GM19324 (cell line): ENCODE data around the gene ADGRD1.

Source experiments
- ATAC-seq: cut with Tn5 transposase; IDR thresholded peaks from one replicate; pipeline ENCODE4 v1.9.1; 2021; ENCODE audit warnings: mild to moderate bottlenecking, moderate library complexity; ENCODE audit not compliant: unreplicated experiment, low FRiP score

The ADGRD1 gene

DNA sequence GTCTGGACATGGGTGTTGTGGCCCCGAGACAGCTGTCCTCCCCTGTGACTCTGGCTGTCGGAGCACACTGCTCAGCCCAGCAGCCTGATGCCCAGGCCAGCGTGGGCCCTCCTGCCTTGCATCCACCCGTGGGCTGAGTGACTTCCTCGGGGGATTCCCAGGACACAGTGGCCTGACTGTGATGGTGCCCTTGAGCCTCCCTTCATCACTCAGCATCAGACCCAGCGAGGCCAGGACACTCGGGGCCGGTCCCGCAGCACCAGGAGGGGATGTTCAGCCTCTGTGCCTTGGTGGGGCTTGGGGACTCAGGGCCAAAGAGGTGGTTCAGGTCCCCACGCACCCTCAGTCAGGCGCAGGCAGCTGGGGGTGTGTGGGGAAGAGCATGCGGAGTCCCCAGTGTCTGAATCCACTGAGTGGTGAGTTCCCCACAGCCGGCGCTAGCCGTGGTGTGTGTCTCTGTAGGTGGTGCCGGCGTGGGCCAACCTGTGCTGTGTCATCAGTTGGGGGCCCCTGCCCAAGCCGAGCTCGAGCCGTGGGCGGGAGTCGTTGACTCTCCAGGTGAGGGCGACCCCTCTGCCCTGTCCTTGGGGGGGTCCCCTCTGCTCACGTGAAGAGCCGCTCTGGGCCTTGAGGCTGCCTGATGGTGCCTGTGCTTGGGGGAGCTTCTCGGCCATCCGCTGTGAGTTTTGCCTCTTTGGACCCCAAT is 185.8 kb downstream of the ADGRD1 start:
- ATAC-seq: no peak

DNA sequence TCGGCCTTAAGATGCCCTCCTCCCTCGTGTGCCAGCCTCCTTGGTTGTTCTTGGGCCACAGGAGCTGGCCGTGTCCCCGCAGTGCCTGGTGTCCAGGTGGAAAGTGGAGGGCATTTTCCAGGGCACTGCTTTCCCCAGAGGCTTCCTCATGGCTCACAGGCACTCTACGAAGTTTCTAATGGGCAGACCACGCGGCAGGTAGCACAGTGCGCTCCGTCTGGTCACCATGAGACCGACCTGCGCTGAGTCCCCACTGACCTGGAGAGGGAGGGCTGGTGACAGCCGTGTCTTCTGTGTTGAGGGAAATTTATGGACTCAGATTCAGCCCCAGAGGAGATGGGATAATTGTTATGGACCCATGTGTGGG is 186.3 kb downstream of the ADGRD1 start:
- no peak for ATAC-seq

DNA sequence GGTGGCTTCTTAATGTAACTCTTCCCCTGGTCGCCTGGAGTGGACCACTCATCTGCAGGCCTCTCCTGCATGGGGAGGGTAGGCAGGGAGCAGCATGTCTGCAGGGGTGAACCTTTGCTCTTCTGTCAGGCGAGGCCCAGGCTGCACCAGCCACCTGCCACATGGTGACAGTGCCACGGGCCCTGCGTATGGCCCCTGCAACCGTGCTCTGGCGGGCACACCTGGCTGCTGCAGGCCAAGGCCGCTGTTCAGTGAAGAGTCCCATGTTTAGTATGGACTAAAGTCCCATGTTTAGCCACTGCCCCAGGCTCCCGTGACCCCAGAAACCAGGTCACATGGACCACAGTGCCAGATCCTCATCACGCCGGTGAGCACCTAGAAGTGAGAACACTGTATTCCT is 187.0 kb downstream of the ADGRD1 start:
- no peak for ATAC-seq

DNA sequence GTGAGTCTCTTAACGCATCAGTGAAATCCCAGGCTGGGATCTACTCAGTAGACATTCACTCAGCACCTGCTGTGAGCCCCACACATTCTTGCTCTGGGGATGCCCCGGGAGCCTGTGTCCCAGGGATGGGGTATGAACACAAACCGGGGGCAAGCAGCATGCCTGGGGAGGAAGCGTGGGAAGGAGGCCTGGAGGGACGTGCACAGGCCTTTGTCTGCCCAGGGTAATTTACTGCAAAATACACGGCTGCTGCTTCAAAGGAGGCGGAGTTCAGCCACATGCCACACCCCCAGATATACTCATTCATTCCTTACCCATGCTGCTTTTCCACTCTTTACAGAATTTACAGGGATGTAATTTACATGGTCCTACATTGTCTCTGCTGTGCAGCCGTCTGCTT is 187.8 kb downstream of the ADGRD1 start:
- no peak for ATAC-seq

DNA sequence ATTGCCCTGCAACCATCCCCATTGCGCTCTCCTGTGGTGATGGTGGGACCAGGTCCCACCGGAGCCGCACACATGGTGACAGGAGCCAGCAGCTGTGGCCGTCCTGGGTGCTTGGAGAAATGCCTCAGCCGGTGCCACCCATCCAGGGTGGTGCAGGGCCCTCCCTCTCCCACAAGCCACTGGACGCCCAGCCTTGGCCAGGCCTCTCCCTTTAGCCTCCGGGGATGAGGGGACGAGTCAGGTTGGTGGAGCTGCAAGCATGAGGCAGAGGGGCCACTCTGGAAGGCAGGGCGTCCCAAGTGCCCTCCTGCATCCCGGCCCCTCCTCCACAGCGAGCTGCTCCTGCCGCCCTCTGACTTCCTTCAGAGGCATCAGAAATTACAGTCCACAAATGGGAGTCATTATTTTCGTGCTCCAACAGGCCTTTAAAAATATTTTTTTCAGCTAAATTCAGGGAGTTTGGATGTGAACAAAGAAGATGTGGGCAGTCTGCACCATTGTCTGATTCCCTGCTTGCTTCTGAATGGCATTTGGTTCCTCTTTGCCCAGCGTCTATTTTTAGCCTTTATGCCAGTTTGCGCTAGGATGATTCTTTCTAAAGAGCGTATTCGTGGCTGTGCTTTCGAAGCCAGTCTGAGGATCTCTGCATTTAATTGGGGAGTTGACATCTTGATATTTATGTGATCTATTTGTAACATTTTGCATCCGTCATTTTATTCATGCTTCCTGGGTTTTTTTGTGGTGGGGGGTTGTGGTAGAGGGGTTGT is 189.4 kb downstream of the ADGRD1 start:
- ATAC-seq: no peak

DNA sequence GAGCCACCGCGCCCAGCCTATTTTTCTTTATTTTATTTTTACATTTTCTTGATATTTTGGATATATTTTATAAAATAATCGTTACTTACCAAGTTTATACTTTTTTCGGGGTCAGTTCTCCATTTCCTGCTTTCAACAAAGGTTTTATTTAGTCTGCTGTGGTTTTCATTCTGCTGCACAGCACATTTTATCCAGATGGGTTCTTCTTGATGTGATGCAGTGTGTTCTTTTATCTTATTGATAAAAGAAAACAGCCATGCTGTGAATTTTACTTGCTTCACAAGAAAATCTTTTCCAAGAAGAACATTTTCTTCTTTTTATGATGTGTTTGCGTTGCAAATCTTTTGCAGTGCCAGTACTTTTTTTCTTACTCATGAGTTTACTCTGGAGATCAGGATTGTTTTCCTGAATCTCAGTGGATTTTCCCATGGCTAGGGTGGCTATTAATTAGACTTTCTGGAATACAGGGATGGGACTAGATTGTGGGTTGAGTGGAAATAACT is 192.5 kb downstream of the ADGRD1 start:
- ATAC-seq: no peak

DNA sequence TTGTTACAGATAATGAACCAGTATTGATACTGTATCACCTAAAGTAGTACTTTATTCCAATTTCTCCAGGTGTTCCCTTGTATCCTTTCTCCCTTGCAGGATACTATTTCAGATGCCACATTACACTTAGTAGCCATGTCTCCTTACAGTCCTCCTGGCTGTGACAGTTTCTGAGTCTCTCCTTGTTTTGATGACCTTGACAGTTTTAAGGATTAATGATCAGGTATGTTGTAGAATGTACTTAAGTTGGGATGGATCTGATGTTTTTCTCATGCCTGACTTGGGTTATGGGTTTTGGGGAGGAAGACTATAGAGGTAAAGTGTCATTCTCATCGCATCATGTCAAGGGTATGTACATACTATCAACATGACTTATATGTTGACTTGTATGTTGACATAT is 193.6 kb downstream of the ADGRD1 start:
- ATAC-seq: no peak

DNA sequence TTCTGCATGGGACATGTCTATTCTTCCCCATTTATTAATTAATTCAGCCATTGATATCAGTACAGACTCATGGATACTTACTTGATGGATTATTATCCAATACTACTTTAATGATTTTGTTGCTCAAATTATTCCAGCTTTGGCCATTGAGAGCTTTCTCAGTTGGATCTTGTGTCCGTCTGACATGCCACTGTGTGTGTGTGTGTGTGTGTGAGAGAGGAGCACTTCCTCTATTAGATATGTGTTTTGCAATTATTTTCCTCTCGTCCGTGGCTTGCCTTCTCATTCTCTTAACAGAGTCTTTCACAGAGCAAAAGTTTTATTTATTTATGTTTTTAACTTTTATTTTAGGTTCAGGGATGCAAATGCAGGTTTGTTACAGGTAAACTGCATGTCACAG is 194.2 kb downstream of the ADGRD1 start:
- no peak for ATAC-seq

DNA sequence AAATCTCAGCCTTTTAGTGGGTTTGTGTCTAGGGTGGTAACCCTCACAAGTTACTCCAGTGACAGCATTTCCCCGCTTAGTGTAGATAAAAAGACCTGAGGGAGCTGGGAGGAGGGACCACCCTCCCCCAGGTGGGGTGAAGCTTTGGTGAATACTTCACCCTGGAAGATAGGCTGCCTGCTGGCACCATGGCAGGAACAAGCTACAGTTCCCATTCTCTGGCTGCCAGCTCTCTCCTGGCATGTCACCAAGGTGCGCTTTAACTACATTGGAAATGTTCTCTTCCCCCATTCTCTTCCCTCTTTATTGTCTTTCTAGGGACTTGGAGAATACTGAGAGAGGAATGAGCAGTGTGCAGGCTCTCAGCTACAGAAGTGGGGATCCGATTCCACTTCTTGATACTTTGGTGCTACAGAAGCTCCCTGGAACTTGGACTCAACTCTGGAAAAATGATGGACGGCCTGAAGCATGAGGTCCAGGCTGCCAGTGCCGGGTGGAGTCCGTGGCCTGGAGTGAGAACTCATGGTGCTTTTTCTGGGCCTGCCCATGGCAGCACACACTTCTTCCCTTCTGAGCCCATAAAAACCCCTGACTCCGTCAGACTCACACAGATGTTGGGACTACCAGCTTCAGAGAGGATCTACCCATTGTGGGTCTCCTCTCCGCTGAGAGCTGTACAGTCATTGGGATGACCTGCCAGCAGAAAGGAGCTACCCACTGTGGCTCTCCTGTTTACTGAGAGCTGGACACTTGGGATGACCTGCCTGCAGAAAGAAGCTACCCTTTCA is 198.0 kb downstream of the ADGRD1 start:
- no peak for ATAC-seq

DNA sequence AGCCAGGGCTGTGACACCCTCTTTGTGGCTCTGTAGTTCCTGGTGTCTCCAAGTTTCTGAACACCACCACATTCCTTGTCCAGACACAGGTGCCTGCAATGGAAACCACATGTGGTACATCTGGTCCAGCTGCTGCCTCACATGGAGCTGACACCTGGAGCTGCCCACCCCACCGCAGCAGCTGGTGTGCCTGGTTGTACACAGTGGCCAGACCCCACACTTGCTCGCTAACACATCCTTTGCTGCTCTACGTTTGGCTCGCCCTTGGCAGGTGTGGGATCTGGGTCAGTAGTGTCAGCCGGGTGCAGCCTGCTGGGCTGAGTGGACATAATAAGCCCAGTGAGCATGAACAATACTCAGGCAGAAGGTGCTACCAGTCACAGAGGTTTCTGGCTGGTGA is 198.9 kb downstream of the ADGRD1 start:
- no peak for ATAC-seq

DNA sequence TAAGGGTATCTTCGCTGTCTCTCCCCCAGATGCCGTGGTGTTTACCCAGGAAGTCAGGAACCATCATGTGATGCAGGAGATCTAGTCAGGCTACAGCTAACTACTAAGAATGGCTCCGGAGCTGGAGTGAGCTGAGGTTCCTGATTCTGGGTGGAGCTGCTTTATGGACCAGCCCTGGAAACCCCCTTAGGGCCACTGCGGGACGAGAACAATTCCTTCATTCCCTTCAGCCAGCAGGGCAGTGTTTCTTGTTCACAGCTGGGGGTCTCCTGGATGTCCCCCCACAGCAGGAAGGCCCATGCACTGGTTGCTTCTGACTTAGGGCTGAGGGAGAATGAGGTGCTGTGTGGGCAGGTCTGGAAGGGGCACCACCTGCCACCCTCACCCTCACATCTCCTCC is 199.3 kb downstream of the ADGRD1 start:
- ATAC-seq: no peak

DNA sequence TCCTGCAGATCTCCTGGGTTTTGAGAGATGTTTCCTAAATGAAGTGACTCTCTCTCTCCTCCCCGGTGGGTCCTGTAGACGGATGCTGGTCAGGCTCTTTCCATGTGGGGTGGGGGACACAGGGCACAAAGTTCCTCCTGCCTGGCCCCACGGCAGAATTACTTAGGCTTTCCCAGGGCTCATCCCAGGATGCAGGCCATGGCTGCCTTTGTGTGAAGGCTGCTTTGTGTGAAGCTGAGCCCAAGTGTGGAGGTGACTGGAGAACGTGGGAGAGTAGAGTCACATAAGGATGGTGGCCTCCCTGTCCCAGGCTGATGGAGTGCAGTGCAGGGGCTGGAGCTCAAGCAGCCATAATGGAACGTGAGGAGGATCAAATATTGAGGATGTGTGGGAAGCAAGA is 200.2 kb downstream of the ADGRD1 start:
- ATAC-seq: no peak

DNA sequence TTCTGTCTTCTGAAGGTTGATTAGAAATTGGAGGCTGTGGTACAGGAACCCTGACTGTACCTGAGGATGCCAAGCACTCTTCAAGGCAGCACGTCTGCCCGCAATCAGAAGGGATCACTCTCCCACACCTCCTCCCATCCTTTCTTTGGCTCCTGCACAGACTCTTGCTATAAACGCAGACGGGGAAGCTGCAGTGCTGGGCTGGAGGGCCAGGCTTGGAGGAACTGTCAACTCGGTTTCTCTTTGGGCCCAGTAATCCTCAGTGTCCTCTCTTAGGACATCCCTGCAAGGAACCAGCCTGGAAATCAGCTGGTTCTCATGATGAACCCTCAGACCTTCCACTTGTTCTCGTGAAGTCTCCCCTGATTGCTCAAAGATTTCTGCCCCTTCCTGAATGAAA is 201.4 kb downstream of the ADGRD1 start:
- ATAC-seq: no peak

DNA sequence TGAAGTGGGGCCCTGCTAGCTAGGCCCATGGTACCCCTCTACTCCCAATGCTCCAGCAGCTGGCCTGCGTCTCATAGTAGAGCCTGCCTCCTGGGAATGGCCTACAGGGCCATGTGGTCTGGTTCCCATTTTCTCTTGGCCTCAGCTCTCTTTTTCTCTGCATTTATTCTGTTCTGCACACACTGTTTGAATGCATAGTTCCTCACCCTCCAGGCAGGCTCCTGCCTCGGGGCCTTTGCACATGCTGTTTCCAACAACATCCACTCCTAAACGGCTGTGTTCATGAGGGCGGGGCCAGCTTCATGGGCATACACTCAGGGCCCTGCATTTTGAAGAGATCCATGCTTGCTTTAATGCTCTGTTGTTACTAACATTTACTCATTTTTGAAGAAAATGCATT is 204.0 kb downstream of the ADGRD1 start:
- no peak for ATAC-seq

DNA sequence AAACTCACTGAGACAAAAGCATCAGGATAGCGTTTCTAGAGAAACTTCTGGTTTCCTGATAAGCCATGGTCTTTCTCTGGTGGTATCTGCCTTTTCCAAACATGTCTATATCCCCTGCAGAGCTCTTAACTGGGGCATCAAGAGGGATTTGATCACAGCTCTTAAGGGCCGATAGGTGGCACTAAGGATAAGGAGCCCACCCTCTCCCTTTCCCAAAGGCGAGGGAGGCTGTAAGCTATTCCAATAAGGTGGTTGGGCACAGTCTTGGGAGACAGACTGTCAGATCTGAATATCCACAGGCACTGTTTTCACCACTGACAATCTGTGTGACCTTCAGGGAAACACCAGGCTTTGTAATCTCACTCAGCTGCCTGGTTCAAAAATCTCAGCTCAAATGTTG is 206.0 kb downstream of the ADGRD1 start:
- no peak for ATAC-seq

DNA sequence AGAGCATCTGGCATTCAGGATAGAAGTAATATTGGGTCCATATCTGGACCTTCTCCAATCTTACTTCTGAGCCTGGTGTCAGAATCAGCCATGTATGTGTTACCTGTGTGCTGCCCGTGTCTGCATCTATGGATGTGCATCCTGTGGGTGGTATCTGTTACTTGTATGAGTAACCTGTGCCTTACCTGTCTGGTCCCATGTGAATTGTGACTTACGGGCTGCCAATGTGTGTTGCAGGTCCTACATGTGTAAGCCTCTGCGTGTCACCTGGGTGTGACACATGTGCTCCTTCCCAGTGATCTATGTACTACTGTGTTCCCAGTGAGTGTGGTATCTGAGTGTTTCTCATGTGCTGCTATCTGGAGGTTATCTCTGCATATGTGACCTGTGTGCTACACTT is 208.4 kb downstream of the ADGRD1 start:
- no peak for ATAC-seq

DNA sequence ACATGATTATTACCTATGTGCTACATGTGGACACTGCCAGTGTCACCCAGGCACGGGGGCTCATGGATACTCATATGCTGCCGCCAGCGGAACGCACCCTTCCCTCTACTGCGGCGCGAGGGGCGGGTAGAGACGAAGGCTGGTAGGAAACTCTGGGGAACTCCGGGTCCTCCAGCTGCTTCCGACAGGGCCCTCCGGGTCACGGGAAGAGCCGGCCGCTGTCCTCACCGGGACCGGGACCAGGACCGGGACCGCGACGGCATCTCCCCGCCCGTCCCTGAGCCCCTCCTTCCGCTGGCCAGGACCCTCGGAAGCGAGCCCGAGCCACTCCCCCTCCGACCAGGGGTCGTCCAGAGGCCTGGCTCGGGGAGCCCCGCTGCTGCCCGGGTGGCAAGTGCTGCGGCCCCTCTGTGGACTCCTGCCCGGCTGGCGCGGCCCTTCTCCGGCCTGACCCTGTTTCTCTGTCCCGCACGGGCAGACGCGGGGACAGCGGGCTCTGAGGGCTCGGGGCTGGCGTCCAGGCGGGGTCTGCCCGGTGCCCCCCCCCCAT is 209.6 kb downstream of the ADGRD1 start:
- no peak for ATAC-seq

DNA sequence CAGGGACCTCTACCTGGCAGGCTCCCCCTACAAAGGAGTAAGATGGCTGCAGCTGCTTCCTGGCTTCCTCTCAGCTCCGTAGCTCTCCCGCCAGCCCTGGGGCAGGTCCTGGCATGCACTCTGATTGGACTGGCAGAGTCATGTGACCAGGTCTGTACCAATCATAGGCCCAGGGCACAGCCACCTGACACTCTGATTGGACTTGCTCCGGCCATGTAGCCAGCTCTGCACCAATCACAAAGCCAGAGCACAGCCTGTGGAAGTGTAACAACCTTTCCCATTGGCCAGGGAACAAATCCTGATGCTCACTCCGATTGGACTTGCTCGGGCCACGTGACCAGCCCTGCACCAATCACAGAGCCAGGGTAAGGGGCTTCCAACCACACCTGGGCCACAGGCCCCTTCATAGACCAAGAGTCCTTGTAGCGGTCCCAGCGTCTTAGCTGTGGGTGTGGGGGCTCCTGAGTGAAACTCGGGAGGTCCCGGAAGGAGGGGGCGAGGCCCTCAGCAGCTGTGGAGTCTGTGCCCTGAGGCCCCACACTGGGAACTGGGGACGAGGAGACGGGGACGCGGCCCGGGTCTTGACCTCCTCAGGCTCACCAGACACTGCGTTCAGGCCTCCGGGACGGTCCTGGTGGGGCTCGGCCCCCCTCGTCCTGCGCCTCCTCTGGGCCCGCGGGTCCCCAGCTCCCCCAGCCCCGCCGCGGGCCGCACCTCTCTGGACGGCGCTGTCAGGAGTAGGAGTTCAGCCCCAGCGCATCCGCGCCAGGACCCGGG is 210.6 kb downstream of the ADGRD1 start:
- ATAC-seq: no peak

DNA sequence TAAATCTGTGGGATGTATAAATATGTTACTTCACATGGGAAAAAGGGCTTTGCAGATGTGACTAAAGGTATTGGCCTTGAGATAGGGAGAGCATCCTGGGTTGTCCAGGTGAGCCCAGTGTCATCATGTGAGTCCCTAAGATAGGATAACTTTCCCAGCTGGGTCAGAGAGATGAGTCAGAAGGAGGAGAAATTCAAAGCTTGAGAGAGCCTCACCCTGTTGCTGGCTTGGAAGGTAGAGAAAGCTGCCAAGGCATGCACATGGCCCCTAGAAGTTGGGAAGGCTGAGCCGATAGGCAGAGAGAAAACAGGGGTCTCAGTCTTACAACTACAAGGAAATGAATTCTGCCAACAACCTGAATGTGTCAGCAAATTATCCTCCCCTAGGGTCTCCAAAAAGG is 213.0 kb downstream of the ADGRD1 start:
- no peak for ATAC-seq

DNA sequence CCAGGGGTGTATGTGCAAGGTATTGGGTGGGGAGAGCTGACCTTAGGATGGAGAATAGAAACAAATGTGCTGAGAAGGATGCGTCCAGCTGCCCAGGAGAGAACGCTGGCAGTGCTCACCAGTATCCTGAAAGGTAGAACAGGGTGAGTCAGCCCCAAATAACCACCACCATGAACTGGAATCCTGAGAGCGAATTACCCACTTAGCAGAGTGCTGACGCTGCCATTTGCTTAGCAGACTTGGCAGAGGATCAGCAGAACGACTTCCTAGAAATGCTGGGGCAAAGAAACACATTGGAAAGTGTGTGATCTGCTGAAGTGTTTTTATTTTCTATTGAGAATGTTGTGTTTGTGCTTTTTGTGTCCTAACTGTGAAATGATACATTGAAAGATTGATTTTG is 213.6 kb downstream of the ADGRD1 start:
- ATAC-seq: no peak
